Measurements from ENCODE around the gene TXLNG.
A peak's percentile ranks its signal among the peaks of the same experiment; 100 is the strongest.

DNA sequence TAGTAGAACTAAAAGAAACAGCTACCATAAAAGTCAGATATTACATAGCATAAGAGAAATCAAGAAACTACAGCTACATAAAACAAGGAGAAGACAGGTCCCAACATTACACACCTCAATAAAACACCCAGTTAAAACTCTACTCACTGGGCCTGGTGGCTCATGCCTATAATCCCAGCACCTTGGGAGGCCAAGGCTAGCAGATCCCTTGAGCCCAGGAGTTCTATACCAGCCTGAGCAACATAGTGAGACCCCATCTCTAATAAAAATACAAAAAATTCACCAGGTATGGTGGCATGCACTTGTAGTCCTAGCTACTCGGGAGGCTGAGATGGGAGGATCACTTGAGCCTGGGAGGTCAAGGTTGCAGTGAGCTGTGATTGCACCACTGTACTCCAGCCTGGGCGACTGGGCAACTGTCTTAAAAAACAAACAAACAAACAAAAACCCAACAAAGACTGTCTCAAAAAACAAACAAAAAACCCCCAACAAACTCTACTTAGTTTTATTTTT is 15.2 kb upstream of the TXLNG start:
- TF ChIP-seq, protein P1, sequence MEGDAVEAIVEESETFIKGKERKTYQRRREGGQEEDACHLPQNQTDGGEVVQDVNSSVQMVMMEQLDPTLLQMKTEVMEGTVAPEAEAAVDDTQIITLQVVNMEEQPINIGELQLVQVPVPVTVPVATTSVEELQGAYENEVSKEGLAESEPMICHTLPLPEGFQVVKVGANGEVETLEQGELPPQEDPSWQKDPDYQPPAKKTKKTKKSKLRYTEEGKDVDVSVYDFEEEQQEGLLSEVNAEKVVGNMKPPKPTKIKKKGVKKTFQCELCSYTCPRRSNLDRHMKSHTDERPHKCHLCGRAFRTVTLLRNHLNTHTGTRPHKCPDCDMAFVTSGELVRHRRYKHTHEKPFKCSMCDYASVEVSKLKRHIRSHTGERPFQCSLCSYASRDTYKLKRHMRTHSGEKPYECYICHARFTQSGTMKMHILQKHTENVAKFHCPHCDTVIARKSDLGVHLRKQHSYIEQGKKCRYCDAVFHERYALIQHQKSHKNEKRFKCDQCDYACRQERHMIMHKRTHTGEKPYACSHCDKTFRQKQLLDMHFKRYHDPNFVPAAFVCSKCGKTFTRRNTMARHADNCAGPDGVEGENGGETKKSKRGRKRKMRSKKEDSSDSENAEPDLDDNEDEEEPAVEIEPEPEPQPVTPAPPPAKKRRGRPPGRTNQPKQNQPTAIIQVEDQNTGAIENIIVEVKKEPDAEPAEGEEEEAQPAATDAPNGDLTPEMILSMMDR (tag by site-specific recombination; IDR thresholded peaks at IDR 0.05) = no peak
- peak; percentile 24 for TF ChIP-seq GLIS1 (tag by site-specific recombination; IDR thresholded peaks at IDR 0.05)
